ES-I3 (cell line): ENCODE measurements around the gene AAMDC.
A peak's percentile ranks its signal among the peaks of the same experiment; 100 is the strongest.
"Not testable (repeated sequence)": the region's sequence is repeated elsewhere in the genome, so short reads cannot be mapped to it uniquely, and the experiment has no call there.

Experiments used
- H3K36me3 ChIP-seq: 2 replicates; pipeline ENCODE4 v1.6.1; 2013; ENCODE audit warnings: mild to moderate bottlenecking, low read length, control low read depth, moderate library complexity; ENCODE audit not compliant: insufficient read depth
- H3K4me1 ChIP-seq: 2 replicates; pipeline ENCODE4 v1.6.1; 2013; ENCODE audit warnings: mild to moderate bottlenecking, control low read depth, low read length; ENCODE audit not compliant: insufficient read depth
- H3K9ac ChIP-seq: 2 replicates; pipeline ENCODE4 v1.6.1; 2013; ENCODE audit warnings: low read depth, mild to moderate bottlenecking, low read length, moderate library complexity
- H3K9me3 ChIP-seq: 2 replicates; pipeline ENCODE4 v1.6.1; 2013; ENCODE audit warnings: mild to moderate bottlenecking, low read length, moderate library complexity; ENCODE audit not compliant: control insufficient read depth, insufficient read depth

Gene AAMDC

DNA sequence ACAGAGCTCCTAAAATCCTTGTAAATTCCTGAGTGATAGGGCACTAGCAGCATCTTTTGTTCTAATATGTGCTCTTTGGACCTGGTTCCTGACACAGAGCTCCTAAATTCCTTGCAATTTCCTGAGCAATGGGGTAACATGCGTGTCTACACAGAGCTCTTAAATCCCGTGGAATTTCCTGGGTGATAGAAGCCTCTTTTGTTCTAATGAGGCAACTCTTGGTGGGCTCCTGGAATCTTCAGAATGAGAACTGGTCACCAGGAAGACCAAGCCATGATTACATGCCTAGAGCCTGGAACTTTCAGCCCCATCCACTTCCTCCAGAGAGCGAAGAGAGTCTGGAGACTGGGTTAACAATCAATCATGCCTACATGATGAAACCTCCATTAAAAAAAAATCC, 19.5 kb upstream of the AAMDC start:
- Histone ChIP-seq H3K9ac (no peak overlapping the region), H3K9me3 (no peaks in the 10 kb centered on the region), H3K36me3 (no peaks in the 10 kb centered on the region)

DNA sequence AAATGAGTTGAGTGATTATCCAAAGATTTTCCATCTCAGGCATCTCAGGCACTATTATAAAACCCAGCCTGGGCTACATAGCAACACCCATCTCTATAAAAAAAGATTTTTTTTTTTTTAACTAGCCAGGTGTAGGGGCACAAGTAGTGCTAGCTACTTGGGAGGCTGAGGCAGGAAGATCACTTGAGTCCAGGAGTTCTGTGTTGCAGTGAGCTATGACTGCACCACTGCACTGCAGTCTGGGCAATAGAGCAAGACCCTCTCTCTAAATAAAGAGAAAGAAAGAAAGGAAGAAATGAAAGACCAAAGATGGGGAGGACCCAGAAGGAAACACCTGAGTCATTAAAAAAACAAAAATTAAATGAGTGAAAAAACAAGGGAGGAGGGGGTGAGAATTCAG, 14.5 kb upstream of the AAMDC start:
- Histone ChIP-seq H3K36me3 (no peaks in the 10 kb centered on the region), H3K4me1 (no peaks in the 10 kb centered on the region), H3K9me3 (no peaks in the 10 kb centered on the region), H3K9ac (no peak overlapping the region)

More for the DNA sequence above, 19.5 kb upstream of the AAMDC start:
- H3K4me1 ChIP-seq: no peaks in the 10 kb centered on the region

DNA sequence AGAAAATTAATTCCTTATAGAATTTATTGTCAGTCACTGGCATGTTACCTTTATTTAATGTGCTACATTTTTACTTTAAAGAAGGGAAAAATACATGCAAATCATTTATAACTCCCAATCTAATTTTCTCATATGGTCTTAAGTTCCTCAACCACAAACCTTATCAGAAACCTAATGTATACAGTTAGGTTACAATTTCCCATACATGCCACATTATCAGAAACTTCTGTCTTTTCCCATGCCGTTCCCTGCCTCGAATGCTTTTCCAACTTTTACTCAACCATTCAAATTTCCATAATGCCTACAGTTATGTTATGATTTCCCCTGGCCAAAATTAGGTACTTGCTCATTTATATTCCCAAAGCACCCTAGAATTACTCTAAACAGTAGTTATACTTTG, 14.0 kb upstream of the AAMDC start:
- Histone ChIP-seq H3K9ac (no peak overlapping the region), H3K4me1 (no peaks in the 10 kb centered on the region), H3K36me3 (no peaks in the 10 kb centered on the region), H3K9me3 (no peaks in the 10 kb centered on the region)

DNA sequence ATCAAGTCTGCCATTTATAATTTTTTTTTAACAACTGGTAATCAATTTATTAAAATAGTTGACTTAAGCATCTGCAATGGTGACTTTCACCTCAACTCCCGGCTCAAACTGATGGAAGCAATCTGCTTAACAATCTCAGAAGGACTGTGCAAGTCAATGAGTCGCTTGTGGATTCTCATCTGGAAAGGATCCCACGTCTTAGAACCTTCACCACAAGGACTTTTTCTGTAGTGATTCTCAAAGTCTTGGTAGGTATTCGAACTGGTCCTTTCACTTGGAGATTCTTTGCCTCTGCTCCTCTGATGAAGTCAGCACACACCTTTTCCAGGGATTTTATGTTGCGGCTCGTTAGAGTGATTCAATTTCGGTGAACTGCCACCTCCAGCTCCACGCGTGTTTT, 7.7 kb upstream of the AAMDC start:
- H3K9me3 ChIP-seq: 0 out of 2 replicates have a peak, but pooled peaks cover 3% of the 10 kb centered on the region
- peaks cover 4% of the 10 kb centered on the region; the same call in 1 of the 2 replicates for H3K36me3 ChIP-seq
- H3K4me1 ChIP-seq: no peaks in the 10 kb centered on the region
- H3K9ac ChIP-seq: no peak overlapping the region

DNA sequence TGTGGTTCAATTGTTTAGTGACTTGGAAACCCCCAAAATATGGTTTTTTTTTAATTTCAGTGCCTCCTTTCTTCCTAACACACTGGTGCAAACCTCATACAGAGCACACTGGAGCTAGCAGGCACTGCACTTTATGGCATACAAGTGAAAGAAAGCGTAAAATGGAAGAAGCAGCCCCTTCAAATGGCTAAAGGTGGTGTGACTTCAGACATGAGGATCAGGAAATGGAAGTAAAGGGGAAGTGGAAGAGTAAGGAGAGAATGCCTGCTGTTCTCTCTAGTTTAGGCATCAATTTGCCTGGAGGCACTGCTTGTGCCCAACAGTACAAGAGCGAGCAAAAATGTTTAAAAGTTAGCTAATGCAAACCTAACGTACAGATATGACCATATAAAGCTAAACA, 6.1 kb upstream of the AAMDC start:
- Histone ChIP-seq H3K36me3 (peaks cover 4% of the 10 kb centered on the region; the same call in 1 of the 2 replicates), H3K9ac (no peak overlapping the region), H3K9me3 (0 out of 2 replicates have a peak, but pooled peaks cover 3% of the 10 kb centered on the region), H3K4me1 (no peaks in the 10 kb centered on the region)

DNA sequence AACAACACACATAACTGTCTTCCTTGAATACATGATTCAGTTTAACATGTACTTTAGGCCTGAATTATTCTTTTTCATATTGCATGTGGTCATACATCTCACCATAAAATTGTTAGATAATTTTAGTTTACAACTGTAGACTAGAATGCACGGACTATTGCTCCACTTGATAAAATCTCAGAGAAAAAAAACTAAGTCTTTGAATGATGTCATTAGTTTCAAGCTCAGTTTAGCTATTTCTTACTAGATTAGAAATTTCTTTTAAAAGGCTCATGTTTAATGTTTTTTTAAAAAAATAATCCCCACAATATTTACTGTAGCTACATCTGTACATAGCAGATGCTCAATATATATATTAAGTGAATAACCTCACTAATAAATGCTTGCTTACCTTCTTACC, 5.5 kb upstream of the AAMDC start:
- Histone ChIP-seq H3K9me3 (0 out of 2 replicates have a peak, but pooled peaks cover 3% of the 10 kb centered on the region), H3K4me1 (no peaks in the 10 kb centered on the region), H3K36me3 (peaks cover 4% of the 10 kb centered on the region; the same call in 1 of the 2 replicates), H3K9ac (no peak overlapping the region)

DNA sequence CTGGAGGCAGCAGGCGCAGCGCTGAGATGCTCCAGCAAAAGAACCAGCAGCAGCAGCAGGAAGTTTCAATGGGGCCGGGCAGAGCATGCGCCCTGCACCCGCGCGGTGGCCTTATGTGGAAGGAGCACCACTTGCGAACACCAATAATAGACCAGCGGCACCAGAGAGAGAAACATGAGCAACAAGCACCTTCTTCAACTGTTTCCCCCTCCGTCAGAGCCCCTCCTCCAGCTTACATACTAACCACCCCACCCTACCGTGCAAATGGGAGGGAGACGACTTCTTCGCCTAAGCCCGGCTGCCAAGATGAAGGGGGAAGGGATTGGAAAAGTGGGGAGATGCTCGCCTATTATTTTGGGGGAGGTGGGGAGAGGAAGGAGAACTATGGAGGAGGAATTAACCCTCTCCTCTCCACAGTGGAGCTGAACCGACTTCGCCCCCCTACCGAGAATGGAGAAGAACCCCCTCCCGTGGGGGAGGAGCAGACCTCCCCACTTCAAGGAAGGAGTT, 1.5 kb upstream of the AAMDC start:
- H3K4me1 ChIP-seq: no peaks in the 10 kb centered on the region
- H3K9ac ChIP-seq: peak overlapping the region; percentile 93
- H3K36me3 ChIP-seq: no peaks in the 10 kb centered on the region
- 0 out of 2 replicates have a peak, but pooled peaks cover 3% of the 10 kb centered on the region for H3K9me3 ChIP-seq

DNA sequence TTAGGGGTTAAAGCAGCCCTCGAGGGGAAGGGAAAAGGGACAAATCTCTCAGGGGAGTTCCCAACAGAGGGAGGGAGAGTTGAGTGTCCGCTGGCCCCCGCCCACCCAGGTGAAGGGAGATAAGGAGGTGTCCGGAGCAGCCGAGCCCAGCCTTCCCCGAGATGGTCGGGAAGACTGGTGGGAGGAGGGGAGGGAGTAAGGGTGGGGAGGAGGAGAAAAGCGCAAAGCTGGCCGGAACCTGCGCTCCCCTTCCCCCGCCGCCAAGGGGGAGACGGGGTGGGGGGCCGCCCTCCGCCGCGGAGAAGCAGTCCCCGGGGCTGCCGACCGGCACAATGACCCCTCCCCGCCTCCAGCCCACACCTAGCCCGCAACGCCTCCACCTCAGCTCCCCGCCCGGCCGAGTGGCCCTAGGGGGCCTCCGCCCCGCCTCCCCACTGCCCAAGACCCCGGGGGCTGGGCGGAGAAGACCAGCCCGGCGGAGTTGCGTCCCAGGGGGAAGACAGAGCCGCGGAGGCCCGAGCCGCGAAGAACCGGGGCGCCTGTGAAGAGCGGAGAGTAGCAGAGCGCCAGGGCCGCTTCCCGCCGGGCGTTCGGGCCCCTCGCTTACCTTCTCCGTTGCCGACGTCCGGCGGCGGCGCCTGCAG, 901 bp upstream of the AAMDC start:
- no peaks in the 10 kb centered on the region for H3K9me3 ChIP-seq
- peak overlapping the region; percentile 93 for H3K9ac ChIP-seq
- H3K4me1 ChIP-seq: no peaks in the 10 kb centered on the region
- no peaks in the 10 kb centered on the region for H3K36me3 ChIP-seq

DNA sequence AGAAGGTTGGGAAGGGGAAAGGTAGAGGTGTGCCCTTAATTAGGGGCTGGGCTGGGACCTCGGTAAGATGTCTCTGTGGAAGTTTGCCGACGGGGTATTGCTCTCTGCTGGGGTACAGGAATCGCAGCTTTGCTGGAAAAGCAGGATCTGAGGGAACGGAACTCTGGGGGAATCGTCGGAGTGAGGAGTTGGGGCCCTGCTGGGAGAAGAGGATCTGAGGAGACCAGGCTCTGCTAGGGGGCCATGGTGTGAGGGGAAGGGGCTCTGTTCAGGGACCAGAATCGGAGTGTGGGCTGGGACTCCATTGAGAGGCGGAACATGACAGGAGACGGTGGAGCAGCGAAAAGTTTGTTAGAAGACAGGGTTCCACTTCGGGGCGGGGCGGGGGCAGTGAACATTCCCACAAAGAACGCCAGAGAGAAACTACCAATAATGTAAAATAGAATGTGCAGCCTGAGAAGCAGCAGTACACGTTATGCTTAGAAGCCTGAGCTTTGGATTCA, 456 bp downstream of the AAMDC start:
- peak overlapping the region; percentile 93 for H3K9ac ChIP-seq
- H3K4me1 ChIP-seq: no peaks in the 10 kb centered on the region
- H3K36me3 ChIP-seq: no peaks in the 10 kb centered on the region
- no peaks in the 10 kb centered on the region for H3K9me3 ChIP-seq

DNA sequence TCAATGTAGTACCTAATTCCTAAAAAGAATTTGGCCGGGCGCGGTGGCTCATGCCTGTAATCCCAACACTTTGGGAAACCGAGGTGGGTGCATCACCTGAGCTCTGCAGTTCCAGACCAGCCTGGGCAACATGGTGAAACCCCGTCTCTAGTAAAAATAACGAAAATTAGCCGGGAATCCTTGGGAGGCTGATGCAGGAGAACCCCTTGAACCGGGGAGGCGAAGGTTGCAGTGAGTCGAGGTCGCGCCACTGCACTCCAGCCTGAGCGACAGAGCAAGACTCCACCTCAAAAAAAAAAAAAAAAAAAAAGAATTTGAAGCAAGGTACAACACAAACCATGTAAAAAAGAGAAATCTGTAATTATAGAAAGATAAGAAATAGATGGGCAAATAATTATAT, 1.2 kb downstream of the AAMDC start:
- H3K4me1 ChIP-seq, H3K9me3 ChIP-seq, H3K36me3 ChIP-seq: not testable (repeated sequence)
- H3K9ac ChIP-seq: peak overlapping the region; percentile 93; the same call in 1 of the 2 replicates

DNA sequence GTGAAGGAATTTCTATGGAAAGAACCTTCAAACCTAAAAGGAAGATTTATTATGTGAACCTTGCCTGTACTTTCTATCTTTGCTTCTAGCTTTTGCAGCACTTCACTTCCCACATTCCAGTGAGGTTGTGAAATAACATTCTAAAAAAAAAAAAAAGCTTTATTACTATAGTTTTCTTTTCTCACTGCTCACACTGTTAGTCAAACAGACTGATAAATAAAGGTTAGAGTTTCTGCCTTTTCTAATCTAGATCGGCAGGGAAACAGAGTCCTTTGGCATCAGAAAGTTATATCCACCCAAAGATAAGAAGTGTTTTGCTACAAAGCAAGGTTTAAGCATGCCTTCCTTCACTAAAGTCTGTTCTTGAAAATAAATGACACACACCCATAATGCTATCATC, 2.8 kb downstream of the AAMDC start:
- H3K9ac ChIP-seq: no peak overlapping the region
- H3K36me3 ChIP-seq: no peaks in the 10 kb centered on the region
- H3K4me1 ChIP-seq: no peaks in the 10 kb centered on the region
- no peaks in the 10 kb centered on the region for H3K9me3 ChIP-seq

DNA sequence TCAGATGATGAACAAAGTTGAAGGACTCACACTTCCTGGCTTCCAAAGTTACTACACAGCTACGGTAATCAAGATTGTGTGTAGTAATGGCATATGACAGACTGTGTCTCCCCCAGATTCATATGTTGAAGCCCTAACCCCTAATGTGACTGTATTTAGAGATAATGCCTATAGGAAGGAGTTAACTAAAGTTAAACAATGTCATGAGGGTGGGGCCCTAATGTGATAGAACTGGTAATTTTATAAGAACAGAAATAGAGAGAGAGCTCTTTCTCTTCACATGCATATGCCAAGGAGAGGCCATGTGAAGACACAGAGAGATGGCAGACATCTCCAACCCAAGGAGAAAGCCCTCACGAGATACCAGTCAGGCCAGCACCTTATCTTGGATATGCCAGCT, 8.0 kb downstream of the AAMDC start:
- no peak overlapping the region for H3K9ac ChIP-seq

DNA sequence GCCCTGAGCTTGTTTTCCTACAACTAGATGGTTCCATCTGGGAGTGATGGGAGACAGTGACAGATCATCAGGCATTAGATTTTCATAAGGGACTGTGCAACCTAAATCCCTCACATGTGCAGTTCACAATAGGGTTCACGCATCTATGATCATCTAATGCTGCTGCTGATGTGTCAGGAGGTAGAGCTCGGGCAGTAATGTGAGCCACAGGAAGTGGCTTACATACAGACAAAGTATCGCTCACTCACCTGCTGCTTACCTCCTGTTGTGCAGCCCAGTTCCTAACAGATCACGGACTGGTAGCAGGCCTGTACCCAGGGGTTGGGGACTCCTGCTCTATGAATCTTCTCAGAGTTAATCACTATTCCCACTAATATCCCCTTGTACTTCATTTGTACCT, 12.4 kb downstream of the AAMDC start:
- no peaks in the 10 kb centered on the region for H3K36me3 ChIP-seq
- H3K9me3 ChIP-seq: 0 out of 2 replicates have a peak, but pooled peaks cover 5% of the 10 kb centered on the region
- no peaks in the 10 kb centered on the region for H3K4me1 ChIP-seq
- H3K9ac ChIP-seq: no peak overlapping the region

More for the DNA sequence above, 8.0 kb downstream of the AAMDC start:
- no peaks in the 10 kb centered on the region for H3K36me3 ChIP-seq
- 0 out of 2 replicates have a peak, but pooled peaks cover 5% of the 10 kb centered on the region for H3K9me3 ChIP-seq
- H3K4me1 ChIP-seq: no peaks in the 10 kb centered on the region

DNA sequence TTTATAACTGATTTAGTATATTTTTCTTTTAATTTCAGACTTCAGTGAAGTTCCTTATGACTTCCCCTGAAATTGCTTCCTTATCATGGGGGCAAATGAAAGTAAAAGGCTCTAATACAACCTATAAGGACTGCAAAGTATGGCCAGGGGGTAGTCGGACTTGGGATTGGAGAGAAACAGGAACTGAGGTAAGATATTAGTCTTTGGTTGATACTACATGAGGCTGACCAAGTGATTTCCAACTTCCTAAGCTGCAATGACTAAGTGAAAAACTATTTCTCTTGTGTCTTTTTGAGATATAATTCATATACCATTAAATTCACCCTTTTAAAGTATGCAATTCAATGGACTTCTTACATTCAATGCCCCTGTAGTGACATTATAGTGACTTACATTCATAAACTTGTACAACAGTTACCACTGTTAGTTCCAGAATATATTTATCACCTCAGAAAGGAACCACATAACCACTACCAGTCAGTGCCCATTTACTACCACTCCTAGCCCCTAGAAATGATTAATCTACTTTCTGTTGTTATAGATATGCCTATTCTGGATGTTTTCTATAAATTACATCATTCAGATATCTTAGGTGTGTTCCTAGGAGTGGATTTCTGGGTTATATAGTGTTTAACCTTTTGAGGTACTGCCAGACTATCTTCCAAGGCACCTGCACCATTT, 21.6 kb downstream of the AAMDC start:
- no peaks in the 10 kb centered on the region for H3K4me1 ChIP-seq
- no peak overlapping the region for H3K9ac ChIP-seq
- H3K9me3 ChIP-seq: no peaks in the 10 kb centered on the region; the same call in 1 of the 2 replicates
- peaks cover 6% of the 10 kb centered on the region for H3K36me3 ChIP-seq

DNA sequence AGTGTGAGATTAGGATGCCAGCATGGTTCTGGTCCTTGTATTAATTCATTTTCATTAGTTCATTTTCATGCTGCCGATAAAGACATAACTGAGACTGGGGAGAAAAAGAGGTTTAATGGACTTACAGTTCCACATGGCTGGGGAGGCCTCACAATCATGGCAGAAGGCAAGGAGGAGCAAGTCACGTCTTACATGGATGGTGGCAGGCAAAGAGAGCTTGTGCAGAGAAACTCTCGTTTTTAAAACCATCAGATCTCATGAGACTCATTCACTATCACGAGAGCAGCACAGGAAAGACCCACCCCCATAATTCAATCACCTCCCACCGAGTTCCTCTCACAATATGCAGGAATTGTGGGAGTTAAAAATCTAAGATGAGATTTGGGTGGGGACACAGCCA, 22.8 kb downstream of the AAMDC start:
- H3K9me3 ChIP-seq, H3K9ac ChIP-seq, H3K36me3 ChIP-seq, H3K4me1 ChIP-seq: not testable (repeated sequence)
